HG03520 (cell line): Measurements from ENCODE around the gene IGF2.
"Not testable (repeated sequence)": the region's sequence is repeated elsewhere in the genome, so short reads cannot be mapped to it uniquely, and the experiment has no call there.

Experiments used
- ATAC-seq: cut with Tn5 transposase; IDR thresholded peaks from one replicate; pipeline ENCODE4 v1.9.1; 2021; ENCODE audit warnings: mild to moderate bottlenecking, moderate library complexity; ENCODE audit not compliant: unreplicated experiment

Gene IGF2, protein sequence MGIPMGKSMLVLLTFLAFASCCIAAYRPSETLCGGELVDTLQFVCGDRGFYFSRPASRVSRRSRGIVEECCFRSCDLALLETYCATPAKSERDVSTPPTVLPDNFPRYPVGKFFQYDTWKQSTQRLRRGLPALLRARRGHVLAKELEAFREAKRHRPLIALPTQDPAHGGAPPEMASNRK

DNA sequence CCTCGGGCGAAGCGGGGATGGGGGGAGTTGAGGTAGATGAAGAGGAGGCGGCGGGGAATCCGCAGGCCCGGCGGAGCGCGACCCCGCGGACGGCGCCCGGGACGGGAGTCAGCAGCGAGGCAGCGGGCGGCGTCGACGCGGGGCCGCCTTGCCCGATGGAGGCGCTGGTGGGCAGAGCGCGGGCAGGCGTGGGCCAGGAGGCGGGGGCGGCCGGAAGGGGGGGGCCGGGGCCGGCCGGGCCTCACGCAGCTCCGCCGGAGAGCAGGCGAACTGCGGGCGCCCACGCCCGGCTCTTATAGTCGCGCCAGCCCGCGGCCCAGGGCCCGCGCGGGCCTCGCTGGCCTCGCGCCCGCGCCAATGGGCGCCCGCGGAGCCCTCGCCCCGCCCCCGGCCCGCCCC is at the start of gene IGF2:
Gene IGF2, minus strand, starts transcription at position 267 of the 399 bp plus-strand sequence. CDS start 3,866 bp downstream, outside the sequence.
- ATAC-seq, result no peak

DNA sequence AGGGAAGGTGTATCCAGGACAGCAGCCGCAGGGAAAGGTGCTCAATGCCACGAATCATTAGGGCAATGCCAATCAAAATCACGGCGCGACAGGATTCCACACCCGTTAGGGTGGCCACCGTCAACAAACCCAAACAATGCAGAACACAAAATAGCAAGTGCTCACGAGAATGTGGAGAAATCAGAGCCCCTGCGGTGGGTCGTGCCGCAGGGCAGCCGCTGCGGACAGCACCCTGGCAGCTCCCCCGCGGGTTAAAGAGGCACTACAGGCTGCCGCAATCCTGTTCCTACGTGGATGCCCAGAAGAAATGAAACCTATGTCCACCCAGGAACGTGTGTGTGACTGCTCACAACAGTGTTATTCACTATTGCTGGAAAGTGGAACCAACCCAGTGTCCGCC is 49.6 kb upstream of the IGF2 start:
- no peak for ATAC-seq

DNA sequence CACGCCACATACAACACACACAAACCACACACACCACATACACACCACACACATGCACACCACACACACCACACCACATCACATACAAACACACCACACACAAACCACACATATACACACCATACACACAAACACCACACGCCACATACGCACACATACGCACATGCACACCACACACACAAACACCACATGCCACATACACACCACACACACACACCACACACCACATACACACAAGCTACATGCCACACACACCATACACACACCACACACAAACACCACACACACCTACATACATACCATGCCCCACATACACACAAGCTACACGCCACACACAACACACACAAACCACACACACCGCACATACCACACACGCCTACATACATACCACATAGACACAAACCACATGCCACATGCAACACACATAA is 48.1 kb upstream of the IGF2 start:
- ATAC-seq, result no peak

- ATAC-seq, result no peak
These were observed 47.6 kb upstream of the IGF2 start for GRCh38 chr11:2186669-2187279.

- ATAC-seq, result no peak
These were observed 46.3 kb upstream of the IGF2 start for GRCh38 chr11:2185324-2186085.

DNA sequence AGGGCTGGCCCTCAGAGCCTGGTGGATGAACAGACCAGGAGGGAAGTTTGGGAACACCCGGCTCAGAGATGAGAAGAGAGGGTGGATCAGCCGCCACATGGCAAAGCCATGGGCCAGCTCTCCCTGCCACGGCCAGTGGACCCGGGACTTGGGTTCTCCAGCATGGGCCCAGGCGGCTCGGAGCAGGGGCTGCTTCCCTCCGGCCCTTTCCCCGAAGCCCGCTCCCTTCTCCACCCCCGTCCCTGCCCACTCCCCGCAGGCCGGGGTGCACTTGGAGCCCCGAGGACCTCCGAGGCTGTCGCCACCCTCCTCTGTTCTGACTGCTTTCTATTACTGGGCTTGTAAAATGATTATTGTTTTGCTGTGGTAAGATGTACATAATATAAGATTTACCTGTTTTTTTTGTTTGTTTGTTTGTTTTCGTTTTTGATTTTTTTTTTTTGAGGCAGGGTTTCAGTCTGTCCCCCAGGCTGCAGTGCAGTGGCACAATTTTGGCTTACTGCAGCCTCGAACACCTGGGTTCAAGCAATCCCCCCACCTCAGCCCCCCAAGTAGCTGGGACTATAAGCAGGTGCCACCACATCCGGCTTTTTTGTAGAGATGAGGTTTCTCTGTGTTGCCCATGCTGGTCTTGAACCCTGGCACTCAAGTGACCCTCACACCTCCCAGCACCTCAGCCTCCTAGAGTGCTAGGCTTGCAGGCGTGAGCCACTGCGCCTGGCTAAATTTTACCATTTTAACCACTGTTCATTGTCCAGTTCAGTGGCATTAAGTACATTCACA is 43.7 kb upstream of the IGF2 start:
- no peak for ATAC-seq

GRCh38 chr11:2182075-2182474 is 42.9 kb upstream of the IGF2 start:
- no peak for ATAC-seq

GRCh38 chr11:2180789-2181370 is 41.7 kb upstream of the IGF2 start:
- no peak for ATAC-seq

GRCh38 chr11:2180347-2180746 is 41.2 kb upstream of the IGF2 start:
- ATAC-seq, result no peak

- no peak for ATAC-seq
These were observed 40.3 kb upstream of the IGF2 start for GRCh38 chr11:2179516-2179915.

GRCh38 chr11:2178906-2179494 is 39.8 kb upstream of the IGF2 start:
- no peak for ATAC-seq

DNA sequence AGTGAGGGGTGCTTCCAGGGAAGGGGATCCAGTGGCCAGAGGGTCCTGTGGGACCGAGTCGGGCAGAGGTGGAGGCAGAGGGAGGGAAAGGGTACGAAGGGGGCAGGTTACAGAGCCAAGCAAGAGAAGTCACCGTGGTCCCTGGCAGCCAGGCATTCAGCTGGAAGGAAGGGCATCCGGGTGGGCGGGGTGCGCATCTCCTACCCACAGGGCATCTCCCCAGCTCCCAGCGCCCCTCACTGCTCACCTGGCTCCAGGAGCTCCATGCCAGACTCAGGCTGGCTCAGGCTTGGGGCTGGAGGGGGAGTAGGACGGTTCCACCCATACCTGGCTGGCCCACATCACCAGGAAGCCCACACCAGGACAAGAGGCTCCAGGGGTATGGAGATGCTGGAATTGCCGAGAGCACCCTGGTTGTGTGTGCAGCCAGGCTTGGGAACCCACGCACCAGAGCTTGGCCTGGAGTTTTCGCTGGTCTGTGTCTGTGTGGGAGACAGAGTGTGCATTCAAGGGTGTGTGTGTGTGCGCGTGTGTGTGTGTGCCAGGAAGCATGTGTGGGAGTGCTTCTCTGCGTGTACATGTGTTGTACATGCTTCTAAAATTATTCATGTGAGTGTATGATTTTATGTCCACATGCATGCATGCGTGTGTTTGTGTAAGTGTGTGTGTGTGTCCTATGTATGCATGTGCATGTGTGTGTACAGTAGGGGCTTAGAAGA is 39.0 kb upstream of the IGF2 start:
- not testable (repeated sequence) for ATAC-seq

DNA sequence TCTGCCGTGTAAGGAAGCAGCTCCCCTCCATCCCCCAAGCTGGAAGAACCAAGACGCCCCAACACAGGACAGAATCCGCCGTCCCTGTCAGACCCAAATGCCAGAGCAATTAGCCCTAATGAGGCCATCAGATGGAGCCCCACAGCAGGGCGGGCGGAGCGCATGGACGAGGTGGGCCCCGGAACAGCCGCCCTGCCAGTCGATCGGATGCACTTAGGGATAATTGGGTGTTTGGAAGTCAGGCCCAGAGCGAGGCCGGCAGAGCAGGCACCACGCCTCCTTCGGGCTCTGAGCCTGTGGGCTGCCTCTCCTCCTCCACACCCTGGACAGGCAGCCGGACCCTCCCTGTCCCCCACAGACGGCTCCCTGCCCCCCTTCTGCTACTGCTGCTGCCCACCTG is 37.9 kb upstream of the IGF2 start:
- no peak for ATAC-seq

GRCh38 chr11:2176389-2176900 is 37.3 kb upstream of the IGF2 start:
- ATAC-seq, result no peak

- ATAC-seq, result no peak
These were observed 36.5 kb upstream of the IGF2 start for GRCh38 chr11:2175659-2176058.

- no peak for ATAC-seq
These were observed 35.2 kb upstream of the IGF2 start for GRCh38 chr11:2174361-2174760.

GRCh38 chr11:2173761-2174160 is 34.6 kb upstream of the IGF2 start:
- ATAC-seq, result no peak

GRCh38 chr11:2173150-2173693 is 34.0 kb upstream of the IGF2 start:
- ATAC-seq, result no peak

DNA sequence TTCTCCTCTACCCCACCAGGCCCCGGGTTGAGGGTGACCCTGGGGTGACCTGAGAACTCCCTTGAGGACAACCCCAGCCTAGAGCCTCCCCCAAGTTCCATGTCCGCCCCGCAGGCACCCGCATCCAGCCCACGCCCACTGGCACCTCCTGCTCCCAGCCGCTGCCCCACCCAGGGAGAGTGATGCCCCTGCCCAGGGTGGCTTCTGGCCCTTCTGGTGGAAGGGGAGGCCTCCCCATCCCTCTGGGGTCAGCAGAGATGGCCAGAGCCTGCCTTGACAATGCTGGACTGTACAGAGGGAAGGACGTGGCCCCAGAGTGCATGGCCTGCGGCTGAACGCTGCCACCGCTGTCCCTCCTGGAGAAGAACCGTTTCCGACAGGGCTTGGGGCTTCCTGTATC is 33.5 kb upstream of the IGF2 start:
- no peak for ATAC-seq
